OCI-M2 (cell line): ENCODE measurements around the gene LRRC55.

Experiments used
- DNase-seq: peaks from one replicate; lab custom pipeline; 2025; ENCODE audit not compliant: unreplicated experiment; lab: John Stamatoyannopoulos, UW

Gene LRRC55

GRCh38 chr11:57200917-57201316 is 19.2 kb downstream of the LRRC55 start:
- no peak for DNase-seq

- no peak for DNase-seq
These were observed 20.5 kb downstream of the LRRC55 start for GRCh38 chr11:57202281-57202680.

DNA sequence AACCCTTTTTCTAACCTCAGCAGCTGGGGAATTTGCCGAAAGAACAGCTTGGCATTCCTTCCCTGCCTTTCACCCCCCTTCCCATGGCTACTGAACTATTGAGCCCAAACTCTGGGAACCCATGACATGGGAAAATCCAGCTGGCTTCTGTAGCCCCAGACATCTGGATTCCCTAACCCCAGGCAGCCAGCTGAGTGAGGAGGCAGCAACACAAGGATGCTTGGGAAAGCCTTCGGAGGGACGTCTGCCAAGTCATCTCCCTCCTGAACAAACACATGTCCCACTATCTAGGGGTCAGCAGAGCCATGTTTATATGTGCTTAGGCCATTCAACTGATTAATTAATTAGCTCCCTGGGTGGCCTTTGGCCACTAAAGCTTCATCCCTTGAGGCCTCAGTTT is 21.6 kb downstream of the LRRC55 start:
- DNase-seq = no peak

DNA sequence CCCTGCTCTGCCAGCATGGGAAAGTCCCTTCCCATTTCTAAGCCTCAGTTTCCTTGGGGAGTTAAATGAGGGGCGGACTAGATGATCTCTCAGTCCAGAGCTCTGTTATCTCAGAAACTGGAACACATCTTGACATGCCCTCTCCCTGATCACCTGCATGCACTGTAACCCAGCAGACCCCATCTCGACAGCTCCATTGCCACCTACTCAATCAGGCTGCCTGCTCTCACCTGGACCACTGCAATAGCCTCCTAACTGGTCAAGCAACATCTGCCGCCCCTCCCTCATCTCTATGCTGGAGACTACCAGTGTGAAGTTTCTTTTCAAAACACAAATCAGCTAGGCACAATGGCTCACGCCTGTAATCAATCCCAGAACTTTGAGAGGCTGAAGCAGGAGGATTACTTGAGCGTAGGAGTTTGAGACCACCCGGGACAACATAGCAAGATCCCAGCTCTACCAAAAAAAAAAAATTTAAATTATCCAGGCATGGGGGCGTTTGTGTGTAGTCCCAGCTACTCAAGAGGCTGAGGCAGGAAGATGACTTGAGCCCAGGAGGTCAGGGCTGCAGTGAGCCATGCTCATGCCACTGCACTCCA is 22.2 kb downstream of the LRRC55 start:
- DNase-seq = no peak

GRCh38 chr11:57205041-57205641 is 23.4 kb downstream of the LRRC55 start:
- no peak for DNase-seq

GRCh38 chr11:57207168-57207567 is 25.4 kb downstream of the LRRC55 start:
- DNase-seq = no peak

DNA sequence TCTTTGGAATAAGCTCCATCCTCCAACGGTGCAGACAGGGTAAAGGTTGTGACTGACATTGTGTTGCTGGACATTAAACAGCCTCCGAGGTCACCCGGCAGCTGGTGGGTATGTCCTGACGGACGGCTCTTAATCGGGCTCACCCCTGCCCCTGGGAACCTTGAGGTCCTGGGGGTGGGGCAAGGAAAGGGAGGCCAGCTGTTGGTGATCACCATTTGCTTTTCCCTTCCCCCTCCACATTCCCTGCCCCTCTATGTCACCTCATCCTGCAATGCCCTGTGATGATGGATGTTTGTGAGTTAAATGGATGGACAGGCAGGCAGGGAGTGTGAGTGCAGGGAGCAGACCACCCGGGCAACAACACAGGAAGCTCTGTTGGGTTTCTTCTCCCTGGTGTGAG is 29.0 kb downstream of the LRRC55 start:
- DNase-seq = no peak

DNA sequence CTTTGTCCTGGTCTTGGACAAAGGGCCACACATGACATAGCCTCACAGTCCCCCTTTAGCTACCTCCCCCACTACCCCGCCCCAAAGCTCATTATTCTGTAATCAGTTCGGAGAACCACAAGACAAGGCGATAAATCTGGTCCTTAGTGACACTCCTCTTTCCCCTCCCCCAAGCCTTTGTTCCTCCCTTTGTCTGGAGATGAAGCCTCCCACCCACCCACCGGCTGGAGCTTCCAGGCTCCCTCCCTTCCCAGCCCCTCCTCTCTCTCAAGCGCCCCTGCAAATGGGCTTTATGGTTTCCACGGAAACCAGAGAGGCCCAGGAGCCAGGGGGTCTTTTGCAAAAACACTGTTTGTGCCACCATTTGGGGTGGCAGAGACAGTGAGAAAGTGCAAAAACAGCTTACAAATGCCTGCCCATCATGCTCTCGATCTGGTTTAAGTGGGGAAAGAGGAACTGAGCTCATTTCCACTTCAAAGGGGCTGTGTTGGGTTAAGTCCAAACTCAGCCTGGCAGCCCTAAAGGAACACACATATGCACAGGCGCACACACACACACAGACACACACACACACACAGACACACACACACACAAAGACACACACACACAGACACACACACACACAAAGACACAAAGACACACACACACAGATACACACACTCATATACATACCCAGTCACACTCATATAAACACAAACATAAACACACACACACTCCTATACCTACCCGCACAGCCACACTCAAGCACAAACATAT is 31.8 kb downstream of the LRRC55 start:
- DNase-seq = no peak

DNA sequence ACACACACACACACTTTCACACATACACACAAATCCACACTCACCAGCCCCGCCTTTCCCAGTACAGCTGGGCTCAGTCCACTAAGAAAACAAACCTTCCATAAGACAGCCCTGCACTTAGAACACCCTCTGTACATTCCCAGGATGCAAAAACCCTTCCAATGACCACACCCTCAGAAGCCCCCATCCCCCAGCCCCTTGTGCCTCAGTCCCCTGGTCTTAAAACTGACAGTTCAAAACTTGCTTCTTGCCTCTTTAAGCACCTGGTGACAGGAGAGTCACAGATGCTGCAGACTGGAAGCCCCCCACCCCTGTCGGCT is 32.3 kb downstream of the LRRC55 start:
- no peak for DNase-seq

GRCh38 chr11:57214494-57214893 is 32.7 kb downstream of the LRRC55 start:
- no peak for DNase-seq

- DNase-seq = no peak
These were observed 34.7 kb downstream of the LRRC55 start for GRCh38 chr11:57216463-57216862.

GRCh38 chr11:57217053-57217452 is 35.3 kb downstream of the LRRC55 start:
- DNase-seq = no peak

DNA sequence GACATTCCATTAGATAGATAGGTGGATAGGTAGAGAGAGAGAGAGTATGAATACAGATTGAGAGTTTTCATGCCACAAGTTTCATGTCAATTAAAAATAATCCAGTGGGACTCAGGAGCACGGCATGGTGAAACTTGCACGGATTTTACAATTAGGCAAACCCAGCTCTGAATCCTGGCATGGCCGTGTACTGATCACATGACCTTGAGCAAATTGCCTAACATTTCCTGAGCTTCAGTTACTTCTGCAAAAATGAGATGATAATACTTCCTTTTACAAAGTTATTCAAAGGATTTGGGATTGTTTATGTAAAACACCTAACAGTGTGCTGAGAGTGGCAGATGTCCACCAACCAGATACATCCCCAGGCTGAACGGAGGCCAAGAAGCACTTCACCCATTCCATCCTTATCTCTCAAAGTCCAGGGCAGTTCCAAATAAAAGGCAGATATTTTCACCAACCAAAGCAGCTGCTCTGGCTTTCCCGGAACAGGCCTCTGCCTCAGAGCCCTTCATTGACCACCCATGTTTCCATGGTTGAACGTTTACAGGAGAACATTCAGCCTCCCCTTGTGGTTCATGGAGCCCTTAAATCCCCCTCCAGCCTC is 37.4 kb downstream of the LRRC55 start:
- DNase-seq = no peak

DNA sequence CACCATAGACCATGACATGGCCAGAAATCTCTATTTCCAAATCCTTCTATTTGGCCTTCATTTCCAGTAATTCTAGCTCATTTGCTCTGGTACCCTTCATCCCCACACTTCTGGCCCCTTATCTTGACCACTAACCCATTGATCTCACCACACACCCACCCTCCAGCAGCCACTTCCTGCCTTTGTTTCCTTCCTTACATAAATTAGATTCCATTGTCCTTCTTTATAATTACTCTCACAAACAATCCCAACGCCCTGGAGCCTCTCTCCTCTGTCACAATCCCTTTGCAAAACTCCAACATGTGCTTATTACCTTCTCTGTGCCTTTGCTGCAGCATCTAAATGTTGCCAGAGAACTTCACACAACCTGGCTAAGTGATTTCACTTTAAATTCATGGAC is 40.5 kb downstream of the LRRC55 start:
- DNase-seq = no peak

DNA sequence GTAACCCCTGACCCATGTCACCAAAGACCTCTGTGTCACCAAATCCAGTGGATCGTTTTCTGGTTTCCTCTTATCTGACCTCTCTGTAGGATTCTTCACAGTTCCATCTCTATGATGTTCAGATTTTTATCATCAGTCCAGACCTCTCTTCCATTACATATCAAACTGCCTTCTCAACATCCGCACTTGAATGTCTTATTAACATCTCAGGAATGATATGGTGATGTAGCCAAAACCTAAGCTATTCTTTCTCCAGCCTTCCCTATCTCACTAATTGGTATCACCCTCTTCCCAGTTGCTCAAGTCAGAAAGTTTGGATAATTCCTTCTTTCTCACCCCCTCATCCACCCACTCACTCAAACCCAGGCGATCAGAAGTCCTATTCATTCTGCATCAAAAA is 41.8 kb downstream of the LRRC55 start:
- DNase-seq = no peak

DNA sequence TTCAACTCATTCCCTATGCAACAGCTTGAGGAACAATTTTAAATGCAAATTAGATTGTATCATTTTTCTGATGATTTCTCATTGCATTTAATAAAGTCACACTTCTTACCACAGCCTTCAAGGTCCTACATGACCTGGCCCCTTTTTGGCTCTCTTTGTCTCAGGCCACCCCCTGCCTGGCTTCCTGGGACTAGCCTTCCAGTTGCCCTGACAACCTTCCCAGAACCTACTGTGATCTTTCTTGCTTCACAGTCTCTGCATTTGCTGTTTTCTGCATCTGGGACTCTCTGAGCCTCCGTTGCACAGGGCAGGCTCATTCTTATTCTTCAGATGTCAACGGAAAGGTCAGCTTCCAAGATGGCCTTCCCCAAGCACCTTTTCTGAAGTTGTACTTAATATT is 42.4 kb downstream of the LRRC55 start:
- DNase-seq = no peak

DNA sequence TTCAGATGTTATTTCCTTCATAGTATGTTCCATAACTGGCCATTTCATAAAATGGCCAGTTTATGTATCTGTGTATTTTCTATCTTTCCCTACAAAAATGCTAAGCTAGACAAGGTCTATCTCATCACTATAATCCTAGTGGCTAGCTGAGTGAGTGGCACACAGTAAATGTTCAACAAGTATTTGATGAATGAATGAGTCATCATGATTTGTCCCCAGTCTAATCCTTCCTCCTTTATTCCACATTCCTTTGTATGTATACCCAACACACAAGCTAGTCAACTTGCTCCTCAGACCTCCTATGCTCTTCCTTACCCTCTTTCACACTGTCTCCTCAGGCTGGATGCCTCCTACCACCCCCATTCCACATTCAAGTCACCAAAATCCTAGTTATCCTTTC is 42.8 kb downstream of the LRRC55 start:
- DNase-seq = no peak

DNA sequence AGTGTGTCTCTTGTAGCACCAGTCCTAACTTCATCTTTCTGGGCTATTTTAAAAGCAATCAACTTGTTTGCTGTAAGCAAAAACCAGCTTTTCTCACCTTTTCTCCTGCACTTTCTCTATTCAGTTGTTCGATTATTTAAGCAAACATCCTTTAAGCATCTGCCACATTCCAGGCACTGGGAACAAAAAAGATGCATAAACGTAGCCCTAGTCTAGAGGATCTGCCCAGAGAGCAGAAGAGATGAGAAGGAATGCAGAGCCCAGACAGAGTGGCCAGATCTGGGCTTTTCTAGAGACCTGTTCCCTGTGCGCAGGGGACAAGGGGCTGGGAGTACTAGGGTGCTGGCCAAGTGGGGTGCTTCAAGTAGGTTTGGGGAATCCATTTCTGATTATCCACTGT is 46.8 kb downstream of the LRRC55 start:
- DNase-seq = no peak

DNA sequence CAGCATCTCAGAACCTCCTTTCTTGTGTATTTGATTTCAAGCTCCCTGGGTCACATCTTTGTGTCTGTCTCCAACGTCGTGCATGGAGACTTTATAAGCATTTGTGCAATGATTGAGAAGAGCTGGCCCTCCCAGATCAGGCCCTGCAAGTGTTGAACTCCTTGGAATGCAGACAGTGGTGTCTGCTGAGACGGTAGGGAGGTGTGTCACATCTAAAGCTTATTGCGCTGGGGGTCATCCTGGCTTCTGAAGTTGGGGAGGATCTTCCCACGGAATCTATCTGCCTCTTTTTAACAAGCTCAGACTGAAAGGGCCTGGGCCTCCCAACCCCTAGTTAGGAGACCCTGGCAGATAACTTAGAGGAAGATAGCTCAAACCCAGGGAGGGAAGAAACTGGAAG is 48.6 kb downstream of the LRRC55 start:
- no peak for DNase-seq

DNA sequence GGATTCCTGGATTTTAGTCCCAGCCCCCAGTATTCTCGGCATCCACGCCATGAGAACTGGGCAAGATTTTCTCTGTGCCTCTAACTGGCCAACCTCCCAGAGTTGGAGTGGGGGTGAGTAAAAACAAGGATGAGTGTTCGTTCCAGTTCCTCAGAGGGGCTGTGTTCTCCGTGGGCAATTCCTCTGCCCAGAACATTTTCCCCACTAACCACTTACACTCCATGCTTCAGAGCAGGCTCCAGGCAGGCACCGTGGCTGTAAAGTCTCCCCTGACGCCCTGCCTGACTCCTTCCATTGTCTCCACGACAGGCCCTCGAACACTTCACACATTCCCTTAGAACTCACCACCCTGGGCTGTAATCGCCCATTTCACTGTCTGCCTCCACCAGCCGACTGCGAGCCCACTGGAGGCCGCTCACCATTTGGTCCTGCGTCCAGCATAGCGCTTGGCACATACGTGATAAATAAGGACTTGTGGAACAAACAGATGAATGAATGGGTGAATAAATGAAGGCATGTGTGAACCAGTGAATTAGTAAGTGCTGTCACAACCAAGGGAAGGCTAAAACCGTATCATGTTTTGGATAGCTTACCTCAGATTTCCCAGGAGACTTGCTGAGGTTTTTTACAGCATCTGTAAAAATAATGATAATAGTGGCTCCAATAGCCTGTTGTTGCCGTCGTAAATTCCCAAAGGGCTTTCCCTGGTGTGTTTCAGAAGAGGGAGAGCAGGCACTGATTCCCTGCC is 49.2 kb downstream of the LRRC55 start:
- DNase-seq = no peak

DNA sequence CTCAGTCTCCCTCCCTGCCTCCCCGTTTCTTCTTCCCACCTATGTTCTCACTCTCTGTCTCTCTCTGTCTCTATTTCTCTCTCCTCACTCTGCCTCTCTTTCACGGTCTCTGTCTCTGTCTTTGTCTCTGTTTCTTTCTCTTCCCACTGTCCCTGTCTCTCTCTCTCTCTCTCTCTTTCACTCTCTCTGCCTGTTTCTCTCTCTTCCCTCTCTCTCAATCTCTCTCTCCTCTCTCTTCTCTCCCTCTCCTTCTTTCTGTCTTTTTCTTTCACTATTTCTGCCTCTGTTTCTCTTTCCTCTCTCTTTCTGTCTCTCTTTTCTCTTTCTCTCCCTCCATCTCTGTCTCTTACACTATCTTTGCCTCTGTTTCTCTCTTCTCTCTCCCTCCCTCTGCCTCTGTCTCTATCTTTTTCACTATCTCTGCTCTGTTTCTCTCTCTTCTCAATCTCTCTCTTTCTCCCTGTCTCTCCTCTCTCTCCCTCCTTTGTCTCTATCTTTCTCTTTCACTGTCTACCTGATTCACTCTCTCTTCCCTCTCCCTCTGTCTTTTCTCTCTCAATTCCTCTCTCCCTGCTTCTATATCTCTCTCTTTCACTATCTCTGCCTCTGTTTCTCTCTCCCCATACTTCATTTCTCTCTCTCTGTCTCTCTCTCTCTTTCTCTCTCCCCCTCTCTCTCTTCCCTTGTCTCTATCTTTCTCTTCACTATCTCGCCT is 49.9 kb downstream of the LRRC55 start:
- DNase-seq = no peak
